HepG2 (cell line): ENCODE results near the gene WDR54. TPM values are rescaled to one million over a fixed set of nuclear protein-coding genes. Genes with fewer than 3 reads are reported as not detected.

ENCODE experiments used
- ARNT ChIP-seq: fragments of 450-650 bp; IDR thresholded peaks from 2 replicates; pipeline ENCODE4 v1.6.1; 2017
- ATF7 ChIP-seq, 2 experiments: fragments of 450-650 bp in 1 of 2; sonication (generic) in 1 of 2; formaldehyde crosslinking in 1 of 2; IDR thresholded peaks; 2 replicates each; pipeline versions ENCODE4 v1.4.0 to v1.6.1; 2016 to 2020; ENCODE audit warnings: antibody characterized with exemption in 1 of 2, mild to moderate bottlenecking in 1 of 2, missing genetic modification reagents in 1 of 2
- CSRNP1 ChIP-seq: sonication (generic); formaldehyde crosslinking; IDR thresholded peaks from 2 replicates; pipeline ENCODE4 v1.8.1; 2023; ENCODE audit warnings: mild to moderate bottlenecking, missing genetic modification reagents
- GTF3A ChIP-seq: sonication (generic); formaldehyde crosslinking; conservative IDR thresholded peaks from 2 replicates; pipeline ENCODE4 v1.4.0; 2020; ENCODE audit warnings: mild to moderate bottlenecking, missing genetic modification reagents
- HOXA3 ChIP-seq: sonication (generic); formaldehyde crosslinking; IDR thresholded peaks from 2 replicates; pipeline ENCODE4 v1.5.0; 2020; ENCODE audit warnings: missing genetic modification reagents
- HOXA5 ChIP-seq: sonication (generic); formaldehyde crosslinking; IDR thresholded peaks from 2 replicates; pipeline ENCODE4 v1.4.0; 2020; ENCODE audit warnings: missing genetic modification reagents
- KDM2A ChIP-seq: sonication (generic); formaldehyde crosslinking; IDR thresholded peaks from 2 replicates; pipeline ENCODE4 v1.4.0; 2020; ENCODE audit warnings: low read depth, missing genetic modification reagents, borderline replicate concordance
- RBAK ChIP-seq: sonication (generic); formaldehyde crosslinking; IDR thresholded peaks from 2 replicates; pipeline ENCODE4 v1.5.1; 2020; ENCODE audit warnings: mild to moderate bottlenecking, missing genetic modification reagents
- RFXAP ChIP-seq: sonication (generic); formaldehyde crosslinking; IDR thresholded peaks from 2 replicates; pipeline ENCODE4 v1.4.0; 2020; ENCODE audit warnings: missing genetic modification reagents, borderline replicate concordance
- SOX6 ChIP-seq, 2 experiments: fragments of 450-650 bp in 1 of 2; sonication (generic) in 1 of 2; formaldehyde crosslinking in 1 of 2; IDR thresholded peaks; 2 replicates each; pipeline versions ENCODE4 v1.4.0 to v1.6.1; 2017 to 2020; ENCODE audit warnings: antibody characterized with exemption in 1 of 2, mild to moderate bottlenecking in 1 of 2, missing genetic modification reagents in 1 of 2
- TAF1 ChIP-seq: sonication (generic); formaldehyde crosslinking; IDR thresholded peaks from 2 replicates; pipeline ENCODE4 v1.4.0; 2020; ENCODE audit warnings: missing genetic modification reagents
- TERF1 ChIP-seq: sonication (generic); formaldehyde crosslinking; IDR thresholded peaks from 2 replicates; pipeline ENCODE4 v1.8.0; 2022; ENCODE audit warnings: mild to moderate bottlenecking, missing genetic modification reagents, moderate library complexity
- XBP1 ChIP-seq: sonication (generic); formaldehyde crosslinking; IDR thresholded peaks from 2 replicates; pipeline ENCODE4 v1.5.0; 2020; ENCODE audit warnings: missing genetic modification reagents
- ZFYVE20 ChIP-seq: sonication (generic); formaldehyde crosslinking; IDR thresholded peaks from 2 replicates; pipeline ENCODE4 v1.8.0; 2023; ENCODE audit warnings: low read depth, mild to moderate bottlenecking, moderate library complexity, missing genetic modification reagents, borderline replicate concordance
- ZNF121 ChIP-seq: sonication (generic); formaldehyde crosslinking; IDR thresholded peaks from 2 replicates; pipeline ENCODE4 v1.5.0; 2020; ENCODE audit warnings: mild to moderate bottlenecking, missing genetic modification reagents
- ZNF326 ChIP-seq: sonication (generic); formaldehyde crosslinking; IDR thresholded peaks from 2 replicates; pipeline ENCODE4 v1.4.0; 2020; ENCODE audit warnings: missing genetic modification reagents, borderline replicate concordance
- ZNF354B ChIP-seq: sonication (generic); formaldehyde crosslinking; IDR thresholded peaks from 2 replicates; pipeline ENCODE4 v1.8.0; 2022; ENCODE audit warnings: mild to moderate bottlenecking, missing genetic modification reagents
- ZSCAN30 ChIP-seq: sonication (generic); formaldehyde crosslinking; IDR thresholded peaks from 2 replicates; pipeline ENCODE4 v1.5.0; 2020; ENCODE audit warnings: mild to moderate bottlenecking, missing genetic modification reagents
- polyA plus RNA-seq, 8 experiments: library from polyadenylated mRNA; depleted of rRNA in 3 of 8; stranded (reverse) in 7 of 8; unstranded in 1 of 8; fragments of >200 nt; fragmentation: Illumina TruSeq in 4 of 8; extraction: Trizol in 4 of 8; gene quantifications; 2 replicates each; pipeline versions ENCODE4 v1.2.1 to v1.2.3, GENCODE V29; 2011 to 2016; ENCODE audit warnings: low read depth in 4 of 8, missing spikeins in 1 of 8, mixed read lengths in 1 of 8; ENCODE audit not compliant: insufficient read depth in 1 of 8
- total RNA-seq, 5 experiments: library from RNA; depleted of rRNA; stranded (reverse); fragments of >200 nt; fragmentation: Illumina TruSeq; extraction: Trizol; gene quantifications; 2 replicates each; pipeline ENCODE4 v1.2.3, GENCODE V29; 2016; ENCODE audit warnings: low read depth in 1 of 5
- TF ChIP-seq, protein P1 (sequence below): sonication (generic); formaldehyde crosslinking; IDR thresholded peaks from 2 replicates; pipeline ENCODE4 v1.8.0; 2022; ENCODE audit warnings: low read depth, missing genetic modification reagents
- TF ChIP-seq, protein P2 (sequence below): sonication (generic); formaldehyde crosslinking; IDR thresholded peaks from 2 replicates; pipeline ENCODE4 v1.4.0; 2020; ENCODE audit warnings: mild to moderate bottlenecking, missing genetic modification reagents
- TF ChIP-seq, protein P3 (sequence below): fragments of 450-650 bp; IDR thresholded peaks from 2 replicates; pipeline ENCODE4 v1.6.1; 2017; ENCODE audit warnings: mild to moderate bottlenecking

Gene WDR54
- total and polyA plus RNA-seq, 2 of the 13 experiments (the other 11 are each of a cell fraction or from before 2014, with no cell fraction given): 2.0 to 17.3 TPM

DNA sequence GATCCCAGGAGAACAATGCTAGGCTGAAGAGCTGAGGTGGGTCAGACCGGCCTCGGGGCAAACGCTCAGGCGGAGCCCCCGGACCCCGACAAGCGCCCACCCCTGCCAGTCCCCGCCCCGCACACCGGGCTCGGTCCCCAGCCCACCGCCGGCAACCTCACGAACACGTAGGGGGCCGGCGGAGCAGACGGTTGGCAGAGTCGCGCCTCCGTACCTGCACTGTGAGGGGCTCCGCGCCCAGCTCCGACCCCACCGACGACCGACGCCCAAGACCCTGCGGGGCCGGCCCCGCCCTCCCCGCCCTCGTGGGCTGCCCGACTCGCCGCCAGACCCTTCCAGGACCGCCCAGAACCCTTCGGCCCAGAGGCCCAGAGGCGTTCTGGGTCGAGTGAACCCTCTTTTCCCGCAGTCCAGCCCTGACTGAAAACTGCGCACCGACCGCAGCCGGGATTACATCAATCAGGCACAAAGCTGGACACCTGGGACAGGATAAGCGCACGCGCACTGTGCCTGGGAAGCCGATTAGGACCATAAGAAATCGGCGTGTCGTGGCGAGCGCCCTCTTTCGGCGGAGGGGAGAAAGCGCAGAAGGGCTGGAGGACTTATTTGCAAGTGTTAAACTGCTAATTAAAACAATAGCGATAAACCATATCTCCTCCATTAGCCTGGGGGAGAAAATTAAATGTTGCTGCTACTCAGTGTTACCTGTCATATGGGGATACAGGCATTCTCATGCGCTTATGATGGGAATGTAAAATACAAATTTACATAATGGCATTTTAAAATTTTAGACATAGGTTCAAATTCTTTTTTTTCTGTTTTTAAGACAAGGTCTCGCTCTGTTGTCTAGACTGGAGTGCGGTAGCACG lies 29.7 kb upstream of the WDR54 start (continued):
- TF ChIP-seq ZSCAN30 (CRISPR knock-in tag) (no peak), ZFYVE20 (no peak), GTF3A (CRISPR knock-in tag) (no peak), RBAK (peak; percentile 53; the same call in 1 of the 2 replicates), KDM2A (CRISPR knock-in tag) (peak; percentile 82), ZNF326 (CRISPR knock-in tag) (peak; percentile 13; the same call in 1 of the 2 replicates), RFXAP (CRISPR knock-in tag) (no peak; the same call in 1 of the 2 replicates), ZNF121 (CRISPR knock-in tag) (no peak), TERF1 (CRISPR knock-in tag) (no peak), TAF1 (CRISPR knock-in tag) (peak; percentile 80), HOXA5 (peak; percentile 33; the same call in 1 of the 2 replicates), CSRNP1 (CRISPR knock-in tag) (peak; percentile 83), ARNT (no peak), HOXA3 (CRISPR knock-in tag) (peak; percentile 62; the same call in 1 of the 2 replicates), ZNF354B (CRISPR knock-in tag) (peak; percentile 86; the same call in 1 of the 2 replicates), ATF7 (IDR thresholded peaks at IDR 0.05) (no peak), ATF7 (CRISPR knock-in tag; IDR thresholded peaks at IDR 0.05) (no peak), SOX6 (IDR thresholded peaks at IDR 0.05) (no peak), SOX6 (CRISPR knock-in tag; IDR thresholded peaks at IDR 0.05) (peak; percentile 28; the same call in 1 of the 2 replicates), XBP1 (CRISPR knock-in tag) (no peak)
- TF ChIP-seq, protein P1, sequence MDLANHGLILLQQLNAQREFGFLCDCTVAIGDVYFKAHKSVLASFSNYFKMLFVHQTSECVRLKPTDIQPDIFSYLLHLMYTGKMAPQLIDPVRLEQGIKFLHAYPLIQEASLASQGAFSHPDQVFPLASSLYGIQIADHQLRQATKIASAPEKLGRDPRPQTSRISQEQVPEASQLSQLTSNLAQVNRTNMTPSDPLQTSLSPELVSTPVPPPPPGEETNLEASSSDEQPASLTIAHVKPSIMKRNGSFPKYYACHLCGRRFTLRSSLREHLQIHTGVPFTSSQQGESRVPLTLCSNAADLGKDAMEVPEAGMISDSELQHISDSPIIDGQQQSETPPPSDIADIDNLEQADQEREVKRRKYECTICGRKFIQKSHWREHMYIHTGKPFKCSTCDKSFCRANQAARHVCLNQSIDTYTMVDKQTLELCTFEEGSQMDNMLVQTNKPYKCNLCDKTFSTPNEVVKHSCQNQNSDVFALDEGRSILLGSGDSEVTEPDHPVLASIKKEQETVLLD (CRISPR knock-in tag): no peak
- TF ChIP-seq, protein P2, sequence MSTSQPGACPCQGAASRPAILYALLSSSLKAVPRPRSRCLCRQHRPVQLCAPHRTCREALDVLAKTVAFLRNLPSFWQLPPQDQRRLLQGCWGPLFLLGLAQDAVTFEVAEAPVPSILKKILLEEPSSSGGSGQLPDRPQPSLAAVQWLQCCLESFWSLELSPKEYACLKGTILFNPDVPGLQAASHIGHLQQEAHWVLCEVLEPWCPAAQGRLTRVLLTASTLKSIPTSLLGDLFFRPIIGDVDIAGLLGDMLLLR (CRISPR knock-in tag): no peak
- TF ChIP-seq, protein P3, sequence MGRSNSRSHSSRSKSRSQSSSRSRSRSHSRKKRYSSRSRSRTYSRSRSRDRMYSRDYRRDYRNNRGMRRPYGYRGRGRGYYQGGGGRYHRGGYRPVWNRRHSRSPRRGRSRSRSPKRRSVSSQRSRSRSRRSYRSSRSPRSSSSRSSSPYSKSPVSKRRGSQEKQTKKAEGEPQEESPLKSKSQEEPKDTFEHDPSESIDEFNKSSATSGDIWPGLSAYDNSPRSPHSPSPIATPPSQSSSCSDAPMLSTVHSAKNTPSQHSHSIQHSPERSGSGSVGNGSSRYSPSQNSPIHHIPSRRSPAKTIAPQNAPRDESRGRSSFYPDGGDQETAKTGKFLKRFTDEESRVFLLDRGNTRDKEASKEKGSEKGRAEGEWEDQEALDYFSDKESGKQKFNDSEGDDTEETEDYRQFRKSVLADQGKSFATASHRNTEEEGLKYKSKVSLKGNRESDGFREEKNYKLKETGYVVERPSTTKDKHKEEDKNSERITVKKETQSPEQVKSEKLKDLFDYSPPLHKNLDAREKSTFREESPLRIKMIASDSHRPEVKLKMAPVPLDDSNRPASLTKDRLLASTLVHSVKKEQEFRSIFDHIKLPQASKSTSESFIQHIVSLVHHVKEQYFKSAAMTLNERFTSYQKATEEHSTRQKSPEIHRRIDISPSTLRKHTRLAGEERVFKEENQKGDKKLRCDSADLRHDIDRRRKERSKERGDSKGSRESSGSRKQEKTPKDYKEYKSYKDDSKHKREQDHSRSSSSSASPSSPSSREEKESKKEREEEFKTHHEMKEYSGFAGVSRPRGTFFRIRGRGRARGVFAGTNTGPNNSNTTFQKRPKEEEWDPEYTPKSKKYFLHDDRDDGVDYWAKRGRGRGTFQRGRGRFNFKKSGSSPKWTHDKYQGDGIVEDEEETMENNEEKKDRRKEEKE: no peak
